GM12891 (cell line): ENCODE results near the gene CSTPP1.

ENCODE experiments used
- POLR2A ChIP-seq: IDR thresholded peaks from 2 replicates; pipeline ENCODE4 v1.6.1; 2011; ENCODE audit warnings: low read depth, low read length, control low read depth
- TAF1 ChIP-seq: IDR thresholded peaks from 2 replicates; pipeline ENCODE4 v1.6.1; 2011; ENCODE audit warnings: low read depth, low read length, control low read depth

GRCh38 chr11:46949297-46949696 is 12.7 kb downstream of the CSTPP1 start:
- TF ChIP-seq TAF1 (no peak), POLR2A (no peak)
